Esophagus squamous epithelium (tissue), 4 donors: ENCODE data around the gene GJE1.

Experiments used
- CTCF ChIP-seq, 6 experiments: fragments of 450-650 bp in 4 of 6; fragments of 200-600 bp in 2 of 6; sonication (generic) in 2 of 6; IDR thresholded peaks; one replicate each; pipeline ENCODE4 v1.5.1; 2016 to 2019; ENCODE audit warnings: antibody characterized with exemption in 6 of 6, mild to moderate bottlenecking in 4 of 6, moderate library complexity in 4 of 6
- POLR2A ChIP-seq, 4 donors: fragments of 450-650 bp; IDR thresholded peaks; one replicate each; pipeline ENCODE4 v1.6.1; 2017; ENCODE audit warnings: antibody characterized with exemption in 4 of 4, mild to moderate bottlenecking in 4 of 4, moderate library complexity in 3 of 4

GRCh38 chr6:142172758-142173157 is 40.0 kb downstream of the GJE1 start:
- TF ChIP-seq CTCF (IDR thresholded peaks at IDR 0.05), result no peak
- TF ChIP-seq POLR2A (IDR thresholded peaks at IDR 0.05), result no peak
